WTC11 (cell line): ENCODE data around the gene UBE2J1. TPM values are rescaled to one million over a fixed set of nuclear protein-coding genes. Genes with fewer than 3 reads are reported as not detected.

ENCODE experiments used
- ATAC-seq: fragments of 200-7000 bp; cut with Tn5 transposase; 2 replicates; pipeline ENCODE4 v1.10.0; 2021; ENCODE audit warnings: mild to moderate bottlenecking, moderate library complexity
- CTCF ChIA-PET: fragments of 300-600 bp; sonication (Branson Sonifier 250); formaldehyde crosslinking; loops from one replicate; lab custom pipeline; 2021; ENCODE audit warnings: antibody characterized with exemption; lab: Charles Lee
- POLR2A ChIA-PET: fragments of 350-600 bp; sonication (Branson Sonifier 250); formaldehyde crosslinking; loops from one replicate; lab custom pipeline; 2021; ENCODE audit warnings: antibody characterized with exemption; lab: Charles Lee
- DNase-seq: peaks from one replicate; pipeline ENCODE4 v3.0.0; 2021; ENCODE audit warnings: low spot score
- H3K27ac Mint-ChIP-seq: 2 replicates; pipeline ENCODE4 v1.8.0; 2021; ENCODE audit warnings: mixed read lengths
- H3K27me3 Mint-ChIP-seq: 2 replicates; pipeline ENCODE4 v1.8.0; 2021; ENCODE audit warnings: low read depth, mild to moderate bottlenecking, moderate library complexity, mixed read lengths
- H3K36me3 Mint-ChIP-seq: 2 replicates; pipeline ENCODE4 v1.8.0; 2021; ENCODE audit warnings: mixed read lengths
- H3K4me1 Mint-ChIP-seq: 2 replicates; pipeline ENCODE4 v1.8.0; 2022; ENCODE audit warnings: mixed read lengths
- H3K4me3 Mint-ChIP-seq: 2 replicates; pipeline ENCODE4 v1.8.0; 2021; ENCODE audit warnings: mild to moderate bottlenecking, moderate library complexity, mixed read lengths
- H3K9me3 Mint-ChIP-seq: 2 replicates; pipeline ENCODE4 v1.8.0; 2021; ENCODE audit warnings: mixed read lengths
- CREM ChIP-seq: sonication (generic); formaldehyde crosslinking; IDR thresholded peaks from 2 replicates; pipeline ENCODE4 v1.8.1; 2022; ENCODE audit warnings: mild to moderate bottlenecking, missing genetic modification reagents, moderate library complexity
- EMX1 ChIP-seq: fragments of 250-450 bp; sonication (Bioruptor Pico); IDR thresholded peaks from 2 replicates; pipeline ENCODE4 v1.8.0; 2021; ENCODE audit warnings: mild to moderate bottlenecking
- ERG ChIP-seq: fragments of 250-450 bp; sonication (Bioruptor Pico); IDR thresholded peaks from 2 replicates; pipeline ENCODE4 v1.8.0; 2021; ENCODE audit warnings: mild to moderate bottlenecking
- FOXK1 ChIP-seq: sonication (generic); formaldehyde crosslinking; IDR thresholded peaks from 2 replicates; pipeline ENCODE4 v1.8.0; 2022; ENCODE audit warnings: mild to moderate bottlenecking, moderate library complexity, missing genetic modification reagents
- MYBL2 ChIP-seq: sonication (generic); formaldehyde crosslinking; IDR thresholded peaks from 2 replicates; pipeline ENCODE4 v1.8.1; 2023; ENCODE audit warnings: mild to moderate bottlenecking, moderate library complexity, missing genetic modification reagents
- NR3C1 ChIP-seq: sonication (generic); formaldehyde crosslinking; conservative IDR thresholded peaks from 2 replicates; pipeline ENCODE4 v1.8.1; 2023; ENCODE audit warnings: low read depth, mild to moderate bottlenecking, missing genetic modification reagents
- PRRX2 ChIP-seq: fragments of 250-450 bp; sonication (Bioruptor Pico); IDR thresholded peaks from 2 replicates; pipeline ENCODE4 v1.8.0; 2021; ENCODE audit warnings: mild to moderate bottlenecking
- SOX15 ChIP-seq: fragments of 250-450 bp; sonication (Bioruptor Pico); IDR thresholded peaks from 2 replicates; pipeline ENCODE4 v1.9.0; 2021; ENCODE audit warnings: mild to moderate bottlenecking
- TCF7 ChIP-seq: sonication (generic); formaldehyde crosslinking; IDR thresholded peaks from 2 replicates; pipeline ENCODE4 v1.8.0; 2022; ENCODE audit warnings: mild to moderate bottlenecking, low read depth, missing genetic modification reagents, moderate library complexity
- TP53 ChIP-seq: sonication (generic); formaldehyde crosslinking; IDR thresholded peaks from 2 replicates; pipeline ENCODE4 v1.8.1; 2023; ENCODE audit warnings: mild to moderate bottlenecking, missing genetic modification reagents
- total RNA-seq: library from RNA; stranded (reverse); gene quantifications from 3 replicates; pipeline ENCODE4 v1.2.3, GENCODE V29; 2021
- TF ChIP-seq, protein P1 (sequence below): fragments of 200-600 bp; IDR thresholded peaks from 2 replicates; pipeline ENCODE4 v1.8.0; 2022; ENCODE audit warnings: antibody characterized with exemption
- TF ChIP-seq, protein P2 (sequence below): sonication (generic); formaldehyde crosslinking; IDR thresholded peaks from 2 replicates; pipeline ENCODE4 v1.8.0; 2022; ENCODE audit warnings: mild to moderate bottlenecking, missing genetic modification reagents
- TF ChIP-seq, protein P3 (sequence below): sonication (generic); formaldehyde crosslinking; IDR thresholded peaks from 2 replicates; pipeline ENCODE4 v1.8.1; 2022; ENCODE audit warnings: low read depth, missing genetic modification reagents, borderline replicate concordance
- TF ChIP-seq, protein P4 (sequence below): sonication (generic); formaldehyde crosslinking; IDR thresholded peaks from 2 replicates; pipeline ENCODE4 v1.8.0; 2022; ENCODE audit warnings: mild to moderate bottlenecking, missing genetic modification reagents
- TF ChIP-seq, protein P5 (sequence below): sonication (generic); formaldehyde crosslinking; conservative IDR thresholded peaks from 2 replicates; pipeline ENCODE4 v1.8.1; 2022; ENCODE audit warnings: mild to moderate bottlenecking, missing genetic modification reagents
- TF ChIP-seq, protein P6 (sequence below): fragments of 250-450 bp; sonication (Bioruptor Pico); IDR thresholded peaks from 2 replicates; pipeline ENCODE4 v2.1.2; 2022; ENCODE audit warnings: mild to moderate bottlenecking, moderate library complexity
- TF ChIP-seq, protein P7 (sequence below): sonication (generic); formaldehyde crosslinking; IDR thresholded peaks from 2 replicates; pipeline ENCODE4 v1.8.0; 2023; ENCODE audit warnings: missing genetic modification reagents

Gene UBE2J1
- total RNA-seq, 1 experiment from 2014 or later = 12.3 TPM

- TF ChIP-seq, protein P1, sequence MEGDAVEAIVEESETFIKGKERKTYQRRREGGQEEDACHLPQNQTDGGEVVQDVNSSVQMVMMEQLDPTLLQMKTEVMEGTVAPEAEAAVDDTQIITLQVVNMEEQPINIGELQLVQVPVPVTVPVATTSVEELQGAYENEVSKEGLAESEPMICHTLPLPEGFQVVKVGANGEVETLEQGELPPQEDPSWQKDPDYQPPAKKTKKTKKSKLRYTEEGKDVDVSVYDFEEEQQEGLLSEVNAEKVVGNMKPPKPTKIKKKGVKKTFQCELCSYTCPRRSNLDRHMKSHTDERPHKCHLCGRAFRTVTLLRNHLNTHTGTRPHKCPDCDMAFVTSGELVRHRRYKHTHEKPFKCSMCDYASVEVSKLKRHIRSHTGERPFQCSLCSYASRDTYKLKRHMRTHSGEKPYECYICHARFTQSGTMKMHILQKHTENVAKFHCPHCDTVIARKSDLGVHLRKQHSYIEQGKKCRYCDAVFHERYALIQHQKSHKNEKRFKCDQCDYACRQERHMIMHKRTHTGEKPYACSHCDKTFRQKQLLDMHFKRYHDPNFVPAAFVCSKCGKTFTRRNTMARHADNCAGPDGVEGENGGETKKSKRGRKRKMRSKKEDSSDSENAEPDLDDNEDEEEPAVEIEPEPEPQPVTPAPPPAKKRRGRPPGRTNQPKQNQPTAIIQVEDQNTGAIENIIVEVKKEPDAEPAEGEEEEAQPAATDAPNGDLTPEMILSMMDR = peak; percentile 66; the same call in 1 of the 2 replicates
- TF ChIP-seq, protein P2, sequence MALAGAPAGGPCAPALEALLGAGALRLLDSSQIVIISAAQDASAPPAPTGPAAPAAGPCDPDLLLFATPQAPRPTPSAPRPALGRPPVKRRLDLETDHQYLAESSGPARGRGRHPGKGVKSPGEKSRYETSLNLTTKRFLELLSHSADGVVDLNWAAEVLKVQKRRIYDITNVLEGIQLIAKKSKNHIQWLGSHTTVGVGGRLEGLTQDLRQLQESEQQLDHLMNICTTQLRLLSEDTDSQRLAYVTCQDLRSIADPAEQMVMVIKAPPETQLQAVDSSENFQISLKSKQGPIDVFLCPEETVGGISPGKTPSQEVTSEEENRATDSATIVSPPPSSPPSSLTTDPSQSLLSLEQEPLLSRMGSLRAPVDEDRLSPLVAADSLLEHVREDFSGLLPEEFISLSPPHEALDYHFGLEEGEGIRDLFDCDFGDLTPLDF (CRISPR knock-in tag) = no peak
- TF ChIP-seq, all 79 proteins: peak for 1
- no peak overlapping the region for H3K27ac Mint-ChIP-seq
- CTCF ChIA-PET = interaction anchor here (0.6 to 4.6 kb wide), 23 partner anchors 9 to 320 kb away, joined by 3 to 41 read pairs (median 4); partner anchors contain the start of genes ANKRD6 and UBE2J1
- H3K9me3 Mint-ChIP-seq = no peaks in the 10 kb centered on the region
- H3K4me3 Mint-ChIP-seq = no peak overlapping the region
- H3K4me1 Mint-ChIP-seq = peaks cover 6% of the 10 kb centered on the region
- no peaks in the 10 kb centered on the region for H3K36me3 Mint-ChIP-seq
- ATAC-seq = peak; percentile 22; the same call in 1 of the 2 replicates
- POLR2A ChIA-PET = no interaction called here
- peak; percentile 70 for DNase-seq
- H3K27me3 Mint-ChIP-seq = no peaks in the 10 kb centered on the region
Observed at GRCh38 chr6:89368107-89368506, 15.6 kb upstream of the UBE2J1 start.

- ATAC-seq = no peak
- Mint-ChIP-seq H3K27me3 (no peaks in the 10 kb centered on the region), H3K4me1 (peaks cover 8% of the 10 kb centered on the region), H3K27ac (no peak overlapping the region), H3K9me3 (no peaks in the 10 kb centered on the region), H3K36me3 (no peaks in the 10 kb centered on the region)
- ChIA-PET CTCF (interaction anchor here (1.4 to 2.1 kb wide), 2 partner anchors 53 to 66 kb away, joined by 3 to 11 read pairs; no protein-coding TSS in a partner anchor), POLR2A (no interaction called here)
- DNase-seq = no peak
- TF ChIP-seq NR3C1 (CRISPR knock-in tag) = no peak
- TF ChIP-seq, protein P3, sequence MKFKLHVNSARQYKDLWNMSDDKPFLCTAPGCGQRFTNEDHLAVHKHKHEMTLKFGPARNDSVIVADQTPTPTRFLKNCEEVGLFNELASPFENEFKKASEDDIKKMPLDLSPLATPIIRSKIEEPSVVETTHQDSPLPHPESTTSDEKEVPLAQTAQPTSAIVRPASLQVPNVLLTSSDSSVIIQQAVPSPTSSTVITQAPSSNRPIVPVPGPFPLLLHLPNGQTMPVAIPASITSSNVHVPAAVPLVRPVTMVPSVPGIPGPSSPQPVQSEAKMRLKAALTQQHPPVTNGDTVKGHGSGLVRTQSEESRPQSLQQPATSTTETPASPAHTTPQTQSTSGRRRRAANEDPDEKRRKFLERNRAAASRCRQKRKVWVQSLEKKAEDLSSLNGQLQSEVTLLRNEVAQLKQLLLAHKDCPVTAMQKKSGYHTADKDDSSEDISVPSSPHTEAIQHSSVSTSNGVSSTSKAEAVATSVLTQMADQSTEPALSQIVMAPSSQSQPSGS (CRISPR knock-in tag) = no peak
- no peak for TF ChIP-seq ERG
- TF ChIP-seq, protein P4, sequence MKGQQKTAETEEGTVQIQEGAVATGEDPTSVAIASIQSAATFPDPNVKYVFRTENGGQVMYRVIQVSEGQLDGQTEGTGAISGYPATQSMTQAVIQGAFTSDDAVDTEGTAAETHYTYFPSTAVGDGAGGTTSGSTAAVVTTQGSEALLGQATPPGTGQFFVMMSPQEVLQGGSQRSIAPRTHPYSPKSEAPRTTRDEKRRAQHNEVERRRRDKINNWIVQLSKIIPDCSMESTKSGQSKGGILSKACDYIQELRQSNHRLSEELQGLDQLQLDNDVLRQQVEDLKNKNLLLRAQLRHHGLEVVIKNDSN (CRISPR knock-in tag) = no peak
- no peak for TF ChIP-seq FOXK1
- TF ChIP-seq, protein P5, sequence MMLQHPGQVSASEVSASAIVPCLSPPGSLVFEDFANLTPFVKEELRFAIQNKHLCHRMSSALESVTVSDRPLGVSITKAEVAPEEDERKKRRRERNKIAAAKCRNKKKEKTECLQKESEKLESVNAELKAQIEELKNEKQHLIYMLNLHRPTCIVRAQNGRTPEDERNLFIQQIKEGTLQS (CRISPR knock-in tag) = no peak
- TF ChIP-seq EMX1 (CRISPR knock-in tag) = no peak
- TF ChIP-seq, protein P6, sequence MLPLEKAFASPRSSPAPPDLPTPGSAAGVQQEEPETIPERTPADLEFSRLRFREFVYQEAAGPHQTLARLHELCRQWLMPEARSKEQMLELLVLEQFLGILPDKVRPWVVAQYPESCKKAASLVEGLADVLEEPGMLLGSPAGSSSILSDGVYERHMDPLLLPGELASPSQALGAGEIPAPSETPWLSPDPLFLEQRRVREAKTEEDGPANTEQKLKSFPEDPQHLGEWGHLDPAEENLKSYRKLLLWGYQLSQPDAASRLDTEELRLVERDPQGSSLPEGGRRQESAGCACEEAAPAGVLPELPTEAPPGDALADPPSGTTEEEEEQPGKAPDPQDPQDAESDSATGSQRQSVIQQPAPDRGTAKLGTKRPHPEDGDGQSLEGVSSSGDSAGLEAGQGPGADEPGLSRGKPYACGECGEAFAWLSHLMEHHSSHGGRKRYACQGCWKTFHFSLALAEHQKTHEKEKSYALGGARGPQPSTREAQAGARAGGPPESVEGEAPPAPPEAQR (CRISPR knock-in tag) = no peak
- TF ChIP-seq TP53 (CRISPR knock-in tag) = no peak
- TF ChIP-seq CREM (CRISPR knock-in tag) = no peak
- no peak for TF ChIP-seq MYBL2
- TF ChIP-seq SOX15 (CRISPR knock-in tag) = no peak
- no peak for TF ChIP-seq PRRX2 (CRISPR knock-in tag)
- no peak for TF ChIP-seq TCF7
- TF ChIP-seq, protein P7, sequence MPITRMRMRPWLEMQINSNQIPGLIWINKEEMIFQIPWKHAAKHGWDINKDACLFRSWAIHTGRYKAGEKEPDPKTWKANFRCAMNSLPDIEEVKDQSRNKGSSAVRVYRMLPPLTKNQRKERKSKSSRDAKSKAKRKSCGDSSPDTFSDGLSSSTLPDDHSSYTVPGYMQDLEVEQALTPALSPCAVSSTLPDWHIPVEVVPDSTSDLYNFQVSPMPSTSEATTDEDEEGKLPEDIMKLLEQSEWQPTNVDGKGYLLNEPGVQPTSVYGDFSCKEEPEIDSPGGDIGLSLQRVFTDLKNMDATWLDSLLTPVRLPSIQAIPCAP = no peak
- TF ChIP-seq, all 79 proteins: peak for 0
- H3K4me3 Mint-ChIP-seq = no peak overlapping the region
Observed at GRCh38 chr6:89364586-89364985, 12.1 kb upstream of the UBE2J1 start.
